GM12875 (cell line): ENCODE data around the gene MED7.

Experiments used
- H3K4me3 ChIP-seq: one replicate; pipeline ENCODE4 v1.5.1; 2011; ENCODE audit warnings: low read depth, low read length, control low read depth
- CTCF ChIP-seq: IDR thresholded peaks from 2 replicates; pipeline ENCODE4 v1.5.1; 2011; ENCODE audit warnings: low read depth, mild to moderate bottlenecking, control low read depth, inconsistent platforms, low read length, moderate library complexity, borderline replicate concordance; ENCODE audit not compliant: insufficient read depth

MED7 gene

GRCh38 chr5:157148734-157149615, 6.3 kb upstream of the MED7 start:
- peak; percentile 73 for TF ChIP-seq CTCF
- H3K4me3 ChIP-seq, result no peak overlapping the region

- peak overlapping the region; percentile 88 for H3K4me3 ChIP-seq
- no peak for TF ChIP-seq CTCF
These were observed 684 bp upstream of the MED7 start for GRCh38 chr5:157143127-157143971.

- TF ChIP-seq CTCF, result no peak
These were observed 5.0 kb downstream of the MED7 start for GRCh38 chr5:157137691-157138090.

GRCh38 chr5:157132281-157132612, 10.4 kb downstream of the MED7 start:
- TF ChIP-seq CTCF, result no peak
- no peak overlapping the region for H3K4me3 ChIP-seq

More at GRCh38 chr5:157137691-157138090, 5.0 kb downstream of the MED7 start:
- no peak overlapping the region for H3K4me3 ChIP-seq

- no peak for TF ChIP-seq CTCF
- H3K4me3 ChIP-seq, result no peak overlapping the region
These were observed 11.7 kb downstream of the MED7 start for GRCh38 chr5:157130925-157131324.

GRCh38 chr5:157121709-157122108, 21.0 kb downstream of the MED7 start:
- TF ChIP-seq CTCF, result no peak

GRCh38 chr5:157120102-157120501, 22.6 kb downstream of the MED7 start:
- TF ChIP-seq CTCF, result no peak
- H3K4me3 ChIP-seq, result no peak overlapping the region

More at GRCh38 chr5:157121709-157122108, 21.0 kb downstream of the MED7 start:
- no peak overlapping the region for H3K4me3 ChIP-seq
